Activated T-cell treated with anti-CD3 and anti-CD28 coated beads, Interleukin-2, amount 50 U/mL, for 72 hours (primary cell): Measurements from ENCODE around the gene TEAD1. TPM values are rescaled to one million over a fixed set of nuclear protein-coding genes. Genes with fewer than 3 reads are reported as not detected.
"Not testable (repeated sequence)": the region's sequence is repeated elsewhere in the genome, so short reads cannot be mapped to it uniquely, and the experiment has no call there.

Source experiments
- ATAC-seq, 2 donors: fragments of 150-1000 bp; cut with Tn5 transposase; replicated peaks in 1 of 2; 2 replicates each; pipeline ENCODE4 v1.10.0; 2021; ENCODE audit warnings: moderate library complexity in 2 of 2, mild to moderate bottlenecking in 1 of 2
- DNase-seq, 2 donors: peaks; one replicate each; pipeline ENCODE4 v3.0.0; 2021 to 2022; ENCODE audit warnings: mixed read lengths in 1 of 2
- H3K27ac Mint-ChIP-seq: one replicate; pipeline ENCODE4 v1.8.0; 2022; ENCODE audit warnings: mild to moderate bottlenecking, moderate library complexity, mixed read lengths
- H3K27me3 Mint-ChIP-seq: one replicate; pipeline ENCODE4 v1.8.0; 2022; ENCODE audit warnings: low read depth, mixed read lengths
- H3K36me3 Mint-ChIP-seq, 2 donors: one replicate each; pipeline ENCODE4 v1.8.0; 2022; ENCODE audit warnings: mixed read lengths in 2 of 2, mild to moderate bottlenecking in 1 of 2; ENCODE audit not compliant: insufficient read depth in 2 of 2
- H3K4me1 Mint-ChIP-seq: one replicate; pipeline ENCODE4 v1.8.0; 2022; ENCODE audit warnings: low read depth, mixed read lengths
- H3K4me3 Mint-ChIP-seq, 2 donors: one replicate each; pipeline ENCODE4 v1.8.0; 2022; ENCODE audit warnings: mild to moderate bottlenecking in 2 of 2, mixed read lengths in 2 of 2, moderate library complexity in 2 of 2
- H3K9me3 Mint-ChIP-seq, 2 donors: one replicate each; pipeline ENCODE4 v1.8.0; 2022; ENCODE audit warnings: mixed read lengths in 2 of 2
- total RNA-seq, 2 donors: library from RNA; stranded (reverse); gene quantifications; one replicate each; pipeline ENCODE4 v1.2.3, GENCODE V29; 2022

TEAD1 gene
- total RNA-seq, 2 donors from 2014 or later: 0.31 to 0.35 TPM

DNA sequence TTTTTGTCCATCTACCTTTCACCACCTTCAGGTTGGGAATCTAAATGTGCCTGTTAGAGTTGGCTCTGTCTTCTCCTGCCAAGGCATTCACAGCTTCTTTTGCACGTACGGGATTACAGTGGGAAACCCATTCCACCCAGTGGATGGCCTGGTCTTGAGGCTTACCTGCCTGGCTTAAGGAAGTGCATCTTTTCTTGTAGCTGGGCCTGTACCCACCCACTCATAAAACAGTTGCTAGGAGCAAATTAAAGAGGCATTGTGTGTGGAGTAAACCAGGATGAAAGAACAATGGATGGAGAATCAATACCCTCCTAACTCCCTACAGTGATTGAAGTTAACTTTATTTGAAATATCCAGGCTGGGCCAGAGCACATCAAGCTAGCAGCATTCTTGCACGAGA, 71.6 kb downstream of the TEAD1 start:
- H3K9me3 Mint-ChIP-seq: no peaks in the 10 kb centered on the region
- DNase-seq (no peak), ATAC-seq (no peak)
- H3K36me3 Mint-ChIP-seq: no peaks in the 10 kb centered on the region
- H3K27me3 Mint-ChIP-seq: peaks cover 37% of the 10 kb centered on the region
- H3K4me1 Mint-ChIP-seq: no peaks in the 10 kb centered on the region
- H3K4me3 Mint-ChIP-seq: no peak overlapping the region
- H3K27ac Mint-ChIP-seq: no peak overlapping the region

DNA sequence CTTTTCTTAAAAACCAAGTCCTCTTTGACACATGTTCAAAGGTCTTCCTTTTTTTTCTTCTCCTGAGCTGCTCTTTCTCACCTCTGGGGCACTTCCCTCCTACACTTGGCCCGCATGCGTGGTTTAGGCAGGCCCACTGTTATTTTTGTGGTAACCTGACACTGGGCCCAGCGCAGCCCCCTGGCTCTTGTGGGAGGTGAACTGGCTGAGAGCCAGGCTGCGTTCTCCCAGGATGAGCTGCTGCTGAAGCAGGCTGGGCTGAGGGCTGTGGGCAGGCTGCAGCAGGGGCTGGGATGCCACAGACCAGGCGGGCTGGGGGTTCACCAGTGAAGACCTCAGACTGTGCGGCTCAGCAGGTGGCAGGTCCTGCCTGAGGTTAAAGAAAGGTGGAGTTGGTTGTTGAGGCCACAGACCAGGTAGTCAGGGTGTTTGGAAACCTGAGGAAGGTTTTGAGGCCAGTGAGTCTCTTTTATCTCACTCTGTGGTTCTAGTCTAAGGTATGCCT, 72.4 kb downstream of the TEAD1 start:
- H3K27ac Mint-ChIP-seq: no peak overlapping the region
- no peaks in the 10 kb centered on the region for H3K4me1 Mint-ChIP-seq
- H3K9me3 Mint-ChIP-seq: no peaks in the 10 kb centered on the region
- no peak for DNase-seq
- ATAC-seq: no peak
- peaks cover 31% of the 10 kb centered on the region for H3K27me3 Mint-ChIP-seq
- no peaks in the 10 kb centered on the region for H3K36me3 Mint-ChIP-seq
- no peak overlapping the region for H3K4me3 Mint-ChIP-seq

DNA sequence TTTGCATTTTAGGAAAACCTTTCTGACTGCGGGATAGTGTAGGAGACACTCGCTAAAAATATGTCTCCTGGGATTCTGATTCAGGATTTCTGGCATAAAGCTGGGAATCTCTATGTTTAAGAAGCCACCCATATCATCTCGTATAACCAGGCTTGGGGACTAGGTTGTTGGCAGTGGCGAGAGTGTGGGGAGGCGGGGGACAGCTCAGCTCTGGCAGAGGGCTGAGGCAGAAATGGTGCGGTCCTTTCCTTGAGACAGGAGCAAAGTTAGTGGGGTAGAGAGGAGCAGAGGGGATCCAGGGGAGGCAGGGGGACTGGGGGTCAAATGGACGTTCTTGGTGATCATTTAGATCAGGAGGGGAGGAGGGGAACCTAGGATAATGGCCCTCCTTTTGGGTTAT, 74.3 kb downstream of the TEAD1 start:
- peaks cover 23% of the 10 kb centered on the region for H3K27me3 Mint-ChIP-seq
- DNase-seq (no peak), ATAC-seq (no peak)
- H3K4me1 Mint-ChIP-seq: no peaks in the 10 kb centered on the region
- no peak overlapping the region for H3K4me3 Mint-ChIP-seq
- no peak overlapping the region for H3K27ac Mint-ChIP-seq
- H3K9me3 Mint-ChIP-seq: no peaks in the 10 kb centered on the region
- no peaks in the 10 kb centered on the region for H3K36me3 Mint-ChIP-seq

GRCh38 chr11:12749442-12749841, 75.2 kb downstream of the TEAD1 start:
- Mint-ChIP-seq H3K4me3 (no peak overlapping the region), H3K36me3 (no peaks in the 10 kb centered on the region), H3K9me3 (no peaks in the 10 kb centered on the region), H3K27ac (no peak overlapping the region), H3K27me3 (peaks cover 19% of the 10 kb centered on the region), H3K4me1 (no peaks in the 10 kb centered on the region)
- ATAC-seq (no peak), DNase-seq (no peak)

DNA sequence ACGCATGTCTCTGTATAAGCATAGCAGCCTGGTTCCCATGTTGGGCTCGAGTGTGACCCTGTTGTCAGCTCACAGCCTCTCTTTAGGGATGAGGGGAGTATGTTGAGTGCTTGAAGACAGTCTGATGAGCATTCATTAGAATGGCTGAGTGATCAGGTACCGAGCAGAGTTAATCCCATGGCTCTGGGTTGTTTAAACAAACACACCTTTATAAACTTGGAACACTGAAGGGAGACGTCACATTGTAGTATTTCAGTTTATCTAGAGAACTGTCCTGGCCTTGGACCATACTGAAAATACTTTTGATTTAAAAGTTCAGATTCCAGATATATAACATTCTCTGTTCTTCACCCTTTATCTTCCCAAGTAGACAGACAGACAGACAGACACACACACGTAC, 76.0 kb downstream of the TEAD1 start:
- Mint-ChIP-seq H3K27ac (no peak overlapping the region), H3K27me3 (peaks cover 19% of the 10 kb centered on the region), H3K4me1 (no peaks in the 10 kb centered on the region), H3K4me3 (no peak overlapping the region), H3K9me3 (no peaks in the 10 kb centered on the region), H3K36me3 (no peaks in the 10 kb centered on the region)
- ATAC-seq (no peak), DNase-seq (no peak)

- ATAC-seq: no peak
- H3K27me3 Mint-ChIP-seq: peaks cover 19% of the 10 kb centered on the region
- H3K27ac Mint-ChIP-seq: no peak overlapping the region
- no peaks in the 10 kb centered on the region for H3K9me3 Mint-ChIP-seq
- no peak for DNase-seq
- H3K4me3 Mint-ChIP-seq: no peak overlapping the region
- H3K36me3 Mint-ChIP-seq: no peaks in the 10 kb centered on the region
- H3K4me1 Mint-ChIP-seq: no peaks in the 10 kb centered on the region
Observed at GRCh38 chr11:12752868-12753524, 78.8 kb downstream of the TEAD1 start.

- Mint-ChIP-seq H3K27me3 (peaks cover 11% of the 10 kb centered on the region), H3K4me3 (no peak overlapping the region), H3K9me3 (no peaks in the 10 kb centered on the region), H3K36me3 (no peaks in the 10 kb centered on the region), H3K4me1 (no peaks in the 10 kb centered on the region), H3K27ac (no peak overlapping the region)
- DNase-seq: no peak
- no peak for ATAC-seq
Observed at GRCh38 chr11:12754021-12754420, 79.8 kb downstream of the TEAD1 start.

GRCh38 chr11:12754582-12755234, 80.5 kb downstream of the TEAD1 start:
- no peak overlapping the region for H3K27ac Mint-ChIP-seq
- DNase-seq (no peak), ATAC-seq (no peak)
- no peak overlapping the region for H3K4me3 Mint-ChIP-seq
- H3K9me3 Mint-ChIP-seq: no peaks in the 10 kb centered on the region
- peaks cover 13% of the 10 kb centered on the region for H3K27me3 Mint-ChIP-seq
- H3K36me3 Mint-ChIP-seq: no peaks in the 10 kb centered on the region
- no peaks in the 10 kb centered on the region for H3K4me1 Mint-ChIP-seq

DNA sequence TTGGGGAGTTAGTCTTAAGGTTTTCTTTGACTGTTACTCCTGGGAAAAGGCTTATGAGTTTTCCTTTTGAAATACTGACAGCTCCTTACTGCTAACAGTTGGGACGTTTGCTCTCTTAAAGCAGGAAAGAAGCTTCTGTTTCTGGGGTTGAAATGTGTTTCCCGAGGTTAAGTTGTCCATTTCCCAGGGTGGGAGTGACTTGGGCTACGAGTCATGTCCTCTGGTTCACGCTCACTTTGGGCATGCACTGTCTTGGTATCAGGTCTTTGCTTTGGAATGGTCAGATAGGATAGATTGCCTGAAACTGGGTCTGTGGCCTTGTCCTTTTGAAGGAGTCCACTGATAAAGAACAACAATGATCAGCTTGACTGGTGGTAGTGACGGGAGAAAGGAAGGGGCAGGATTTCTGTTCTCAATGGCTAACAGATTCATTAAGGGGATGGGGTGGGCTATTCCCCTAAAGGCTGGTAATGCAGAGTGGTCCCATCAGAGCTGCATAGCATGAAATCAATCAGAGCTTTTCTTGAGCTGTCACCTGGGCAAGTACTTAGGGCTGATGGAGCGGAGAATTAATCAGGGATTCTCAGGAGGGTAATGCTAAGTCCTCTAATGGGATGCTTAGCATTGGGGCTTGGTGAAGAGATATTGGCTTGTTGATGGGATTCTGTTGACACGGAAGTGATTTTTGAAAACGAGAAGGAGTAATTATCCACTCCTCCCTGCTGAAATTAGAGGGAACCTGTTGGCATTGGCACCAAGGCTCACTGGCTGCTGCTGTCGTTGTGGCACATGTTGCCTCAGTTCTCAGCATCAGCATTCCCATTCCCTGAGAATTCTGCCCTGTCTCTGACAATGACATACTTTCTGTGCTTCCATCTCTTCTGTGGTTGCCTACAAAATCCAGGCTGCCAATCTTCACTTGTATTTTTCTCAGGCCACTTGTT, 81.6 kb downstream of the TEAD1 start:
- ATAC-seq (no peak), DNase-seq (no peak)
- Mint-ChIP-seq H3K27me3 (peaks cover 10% of the 10 kb centered on the region), H3K9me3 (no peaks in the 10 kb centered on the region), H3K4me1 (no peaks in the 10 kb centered on the region), H3K27ac (no peak overlapping the region), H3K4me3 (no peak overlapping the region), H3K36me3 (no peaks in the 10 kb centered on the region)

GRCh38 chr11:12756454-12756806, 82.2 kb downstream of the TEAD1 start:
- Mint-ChIP-seq H3K36me3 (no peaks in the 10 kb centered on the region), H3K4me1 (no peaks in the 10 kb centered on the region), H3K27ac (no peak overlapping the region), H3K9me3 (no peaks in the 10 kb centered on the region), H3K4me3 (no peak overlapping the region), H3K27me3 (peaks cover 17% of the 10 kb centered on the region)
- DNase-seq: no peak
- no peak for ATAC-seq

DNA sequence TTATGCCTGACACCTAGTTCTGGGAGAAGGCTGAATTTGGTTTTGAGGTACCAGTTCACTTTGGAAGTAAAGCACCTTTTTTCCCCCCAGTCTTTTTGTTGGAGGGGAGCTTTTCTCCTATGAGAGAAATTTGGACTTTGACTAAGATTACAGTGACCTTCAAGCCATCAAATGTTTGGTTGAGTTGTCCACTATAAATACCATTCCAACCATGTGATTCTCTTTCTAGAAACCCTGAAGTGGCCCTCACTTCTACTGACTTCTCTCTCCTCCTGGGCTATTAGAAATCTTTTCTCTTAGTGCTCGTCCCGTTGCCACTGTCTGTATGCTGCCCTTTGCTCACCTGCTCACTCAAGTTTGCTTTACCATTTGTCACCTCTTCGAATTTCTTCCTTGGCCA, 82.6 kb downstream of the TEAD1 start:
- no peaks in the 10 kb centered on the region for H3K36me3 Mint-ChIP-seq
- H3K27me3 Mint-ChIP-seq: peaks cover 21% of the 10 kb centered on the region
- no peak overlapping the region for H3K4me3 Mint-ChIP-seq
- H3K27ac Mint-ChIP-seq: no peak overlapping the region
- DNase-seq (no peak), ATAC-seq (no peak)
- H3K4me1 Mint-ChIP-seq: no peaks in the 10 kb centered on the region
- no peaks in the 10 kb centered on the region for H3K9me3 Mint-ChIP-seq

- Mint-ChIP-seq H3K4me3 (no peak overlapping the region), H3K9me3 (no peaks in the 10 kb centered on the region), H3K36me3 (no peaks in the 10 kb centered on the region), H3K27ac (no peak overlapping the region), H3K4me1 (no peaks in the 10 kb centered on the region), H3K27me3 (peaks cover 23% of the 10 kb centered on the region)
- no peak for DNase-seq
- no peak for ATAC-seq
Observed at GRCh38 chr11:12757416-12757815, 83.2 kb downstream of the TEAD1 start.

DNA sequence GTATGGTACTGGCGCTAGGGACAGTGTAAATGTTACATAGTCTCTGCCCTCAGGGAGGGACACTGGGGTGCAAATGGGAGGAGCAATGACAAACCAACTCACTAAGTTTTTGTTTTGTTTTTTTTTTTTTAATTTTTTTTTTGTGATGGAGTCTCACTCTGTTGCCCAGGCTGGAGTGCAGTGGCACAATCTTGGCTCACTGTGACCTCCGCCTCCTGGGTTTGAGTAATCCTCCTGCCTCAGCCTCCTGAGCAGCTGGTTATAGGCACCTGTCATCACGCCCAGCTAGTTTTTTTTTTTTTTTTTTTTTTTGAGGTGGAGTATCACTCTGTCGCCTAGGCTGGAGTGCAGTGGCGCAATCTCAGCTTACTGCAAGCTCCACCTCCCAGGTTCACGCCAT, 83.9 kb downstream of the TEAD1 start:
- H3K9me3 Mint-ChIP-seq, H3K4me1 Mint-ChIP-seq, H3K27ac Mint-ChIP-seq: not testable (repeated sequence)

More for the DNA sequence above, 83.9 kb downstream of the TEAD1 start:
- not testable (repeated sequence) for H3K4me3 Mint-ChIP-seq, H3K36me3 Mint-ChIP-seq, ATAC-seq, DNase-seq
- H3K27me3 Mint-ChIP-seq: peaks cover 23% of the 10 kb centered on the region
